IPS-15b (cell line): ENCODE results near the gene ENOPH1.
"Not testable (repeated sequence)": the region's sequence is repeated elsewhere in the genome, so short reads cannot be mapped to it uniquely, and the experiment has no call there.

Experiments
- H3K27me3 ChIP-seq: one replicate; pipeline ENCODE4 v1.6.1; 2013; ENCODE audit warnings: low read length; ENCODE audit not compliant: control insufficient read depth, insufficient read depth
- H3K36me3 ChIP-seq: one replicate; pipeline ENCODE4 v1.6.1; 2013; ENCODE audit warnings: low read length; ENCODE audit not compliant: control insufficient read depth, insufficient read depth
- H3K4me1 ChIP-seq: one replicate; pipeline ENCODE4 v1.6.1; 2013; ENCODE audit warnings: mild to moderate bottlenecking, low read length; ENCODE audit not compliant: control insufficient read depth, insufficient read depth
- H3K4me3 ChIP-seq: one replicate; pipeline ENCODE4 v1.5.1; 2013; ENCODE audit warnings: low read depth, low read length
- H3K9ac ChIP-seq: one replicate; pipeline ENCODE4 v1.6.1; 2013; ENCODE audit warnings: low read depth, mild to moderate bottlenecking, low read length
- H3K9me3 ChIP-seq: one replicate; pipeline ENCODE4 v1.6.1; 2013; ENCODE audit warnings: mild to moderate bottlenecking, low read length; ENCODE audit not compliant: control insufficient read depth, insufficient read depth

ENOPH1 gene

GRCh38 chr4:82477469-82477868 lies 47.1 kb downstream of the ENOPH1 start:
- H3K9me3 ChIP-seq, H3K36me3 ChIP-seq, H3K27me3 ChIP-seq, H3K4me3 ChIP-seq, H3K4me1 ChIP-seq, H3K9ac ChIP-seq: not testable (repeated sequence)

DNA sequence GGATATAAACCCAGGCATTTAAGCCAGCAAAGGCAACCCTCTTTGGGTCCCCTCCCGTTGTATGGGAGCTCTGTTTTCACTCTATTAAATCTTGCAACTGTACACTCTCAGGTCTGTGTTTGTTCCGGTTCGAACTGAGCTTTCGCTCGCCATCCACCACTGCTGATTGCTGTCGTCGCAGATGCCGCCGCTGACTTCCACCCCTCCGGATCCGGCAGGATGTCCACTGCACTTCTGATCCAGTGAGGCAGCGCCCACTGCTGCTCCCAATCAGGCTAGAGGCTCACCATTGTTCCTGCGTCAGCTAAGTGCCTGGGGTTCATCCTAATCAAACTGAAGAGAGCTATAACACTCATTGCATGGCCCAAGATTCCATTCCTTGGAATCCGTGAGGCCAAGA lies 49.2 kb downstream of the ENOPH1 start:
- no peaks in the 10 kb centered on the region for H3K9me3 ChIP-seq
- no peak overlapping the region for H3K9ac ChIP-seq

DNA sequence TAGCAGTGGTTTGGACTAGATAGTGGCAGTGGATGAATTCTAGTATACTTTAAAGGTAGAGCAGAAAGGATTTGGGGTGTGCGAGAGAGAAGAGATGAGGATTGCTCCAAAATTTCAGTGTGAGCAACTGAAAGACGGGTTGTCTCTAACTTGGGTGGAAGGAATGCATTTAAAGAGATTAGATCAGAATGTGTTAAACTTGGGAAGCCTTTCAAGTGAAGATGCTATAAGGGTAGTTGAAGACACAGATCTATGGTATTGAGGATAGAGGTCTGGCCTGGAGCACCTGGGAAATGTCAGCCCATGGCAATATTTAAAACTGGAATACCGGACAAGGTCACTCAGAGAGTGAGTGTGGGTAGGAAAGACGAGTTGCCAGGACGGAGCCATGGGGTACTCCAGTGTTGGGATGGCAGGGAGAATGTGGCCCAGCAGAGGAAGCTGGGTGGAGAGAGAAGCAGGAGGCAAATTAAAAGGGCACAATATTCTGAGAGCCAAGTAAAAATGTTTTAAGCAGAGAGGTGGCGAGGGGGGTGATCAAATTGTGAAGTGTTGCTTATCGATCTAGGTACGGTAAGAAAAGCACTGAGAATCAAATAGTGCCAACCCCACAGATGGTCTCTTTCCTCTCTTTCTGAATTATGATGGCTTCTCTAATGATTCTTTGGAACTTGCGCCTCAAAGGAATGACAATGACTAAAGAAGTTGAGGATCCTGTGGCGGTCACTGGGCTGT lies 50.5 kb downstream of the ENOPH1 start:
- Histone ChIP-seq H3K36me3 (no peaks in the 10 kb centered on the region), H3K4me1 (peaks cover 2% of the 10 kb centered on the region), H3K9ac (no peak overlapping the region), H3K9me3 (no peaks in the 10 kb centered on the region), H3K4me3 (no peak overlapping the region), H3K27me3 (no peaks in the 10 kb centered on the region)

More for the DNA sequence above, 49.2 kb downstream of the ENOPH1 start:
- Histone ChIP-seq H3K4me3 (no peak overlapping the region), H3K4me1 (peaks cover 4% of the 10 kb centered on the region), H3K36me3 (no peaks in the 10 kb centered on the region), H3K27me3 (no peaks in the 10 kb centered on the region)

DNA sequence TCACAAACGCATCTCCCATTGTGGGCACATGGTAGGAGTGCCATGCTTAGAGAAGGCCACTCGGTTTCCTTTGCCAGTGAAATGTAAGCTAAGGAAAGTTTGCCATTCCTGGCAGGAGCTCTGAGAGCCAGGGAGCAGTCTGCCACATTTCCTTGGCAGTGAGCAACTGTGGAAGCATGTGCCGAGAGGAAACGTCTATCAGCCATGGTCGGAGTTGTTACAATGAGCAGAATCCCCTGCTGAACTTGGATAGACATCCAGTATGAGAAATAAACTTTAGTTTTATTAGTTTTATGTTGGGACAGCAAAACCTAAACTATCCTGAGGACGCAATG lies 51.1 kb downstream of the ENOPH1 start:
- Histone ChIP-seq H3K27me3 (no peaks in the 10 kb centered on the region), H3K9me3 (no peaks in the 10 kb centered on the region), H3K4me3 (no peak overlapping the region), H3K4me1 (peaks cover 2% of the 10 kb centered on the region), H3K9ac (no peak overlapping the region), H3K36me3 (no peaks in the 10 kb centered on the region)

GRCh38 chr4:82482387-82482786 lies 52.0 kb downstream of the ENOPH1 start:
- H3K9ac ChIP-seq, result no peak overlapping the region
- peaks cover 2% of the 10 kb centered on the region for H3K4me1 ChIP-seq
- no peaks in the 10 kb centered on the region for H3K27me3 ChIP-seq
- no peaks in the 10 kb centered on the region for H3K36me3 ChIP-seq
- no peaks in the 10 kb centered on the region for H3K9me3 ChIP-seq
- H3K4me3 ChIP-seq, result no peak overlapping the region

GRCh38 chr4:82484996-82485783 lies 54.8 kb downstream of the ENOPH1 start:
- H3K4me3 ChIP-seq, result no peak overlapping the region
- H3K4me1 ChIP-seq, result peaks cover 2% of the 10 kb centered on the region
- no peak overlapping the region for H3K9ac ChIP-seq
- no peaks in the 10 kb centered on the region for H3K36me3 ChIP-seq
- no peaks in the 10 kb centered on the region for H3K27me3 ChIP-seq
- no peaks in the 10 kb centered on the region for H3K9me3 ChIP-seq

- Histone ChIP-seq H3K9ac (no peak overlapping the region), H3K4me1 (peaks cover 2% of the 10 kb centered on the region), H3K27me3 (no peaks in the 10 kb centered on the region), H3K9me3 (no peaks in the 10 kb centered on the region), H3K4me3 (no peak overlapping the region), H3K36me3 (no peaks in the 10 kb centered on the region)
Observed at GRCh38 chr4:82489076-82489475, 58.7 kb downstream of the ENOPH1 start.

DNA sequence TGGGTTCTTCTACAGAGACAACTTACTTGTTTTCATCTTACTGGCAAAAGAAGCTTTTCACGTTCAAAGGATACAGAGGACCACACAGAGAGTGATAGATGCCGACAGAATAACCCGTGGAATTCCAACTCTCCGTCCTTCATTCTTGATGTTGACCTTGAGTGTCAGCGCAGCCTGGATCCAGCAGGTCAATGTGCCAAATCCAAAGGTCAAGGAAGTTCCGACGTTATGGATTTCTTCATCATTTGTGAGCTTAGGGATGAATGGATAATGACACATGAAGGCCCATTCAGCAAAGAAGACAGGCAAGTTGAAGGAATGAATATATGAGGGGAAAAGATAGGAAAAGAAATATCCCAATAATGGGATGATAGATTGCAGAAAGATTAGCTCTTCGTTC lies 59.6 kb downstream of the ENOPH1 start:
- H3K9me3 ChIP-seq, result no peaks in the 10 kb centered on the region
- H3K27me3 ChIP-seq, result no peaks in the 10 kb centered on the region
- H3K9ac ChIP-seq, result no peak overlapping the region
- no peaks in the 10 kb centered on the region for H3K4me1 ChIP-seq
- H3K36me3 ChIP-seq, result no peaks in the 10 kb centered on the region
- no peak overlapping the region for H3K4me3 ChIP-seq

- Histone ChIP-seq H3K27me3 (no peaks in the 10 kb centered on the region), H3K4me1 (no peaks in the 10 kb centered on the region), H3K4me3 (no peak overlapping the region)
Observed at GRCh38 chr4:82491251-82491960, 61.0 kb downstream of the ENOPH1 start.

GRCh38 chr4:82493721-82494425 lies 63.5 kb downstream of the ENOPH1 start:
- Histone ChIP-seq H3K4me3 (no peak overlapping the region), H3K9me3 (no peaks in the 10 kb centered on the region), H3K4me1 (no peaks in the 10 kb centered on the region), H3K27me3 (no peaks in the 10 kb centered on the region), H3K36me3 (no peaks in the 10 kb centered on the region), H3K9ac (no peak overlapping the region)

More at GRCh38 chr4:82491251-82491960, 61.0 kb downstream of the ENOPH1 start:
- no peaks in the 10 kb centered on the region for H3K9me3 ChIP-seq
- H3K9ac ChIP-seq, result no peak overlapping the region
- no peaks in the 10 kb centered on the region for H3K36me3 ChIP-seq

DNA sequence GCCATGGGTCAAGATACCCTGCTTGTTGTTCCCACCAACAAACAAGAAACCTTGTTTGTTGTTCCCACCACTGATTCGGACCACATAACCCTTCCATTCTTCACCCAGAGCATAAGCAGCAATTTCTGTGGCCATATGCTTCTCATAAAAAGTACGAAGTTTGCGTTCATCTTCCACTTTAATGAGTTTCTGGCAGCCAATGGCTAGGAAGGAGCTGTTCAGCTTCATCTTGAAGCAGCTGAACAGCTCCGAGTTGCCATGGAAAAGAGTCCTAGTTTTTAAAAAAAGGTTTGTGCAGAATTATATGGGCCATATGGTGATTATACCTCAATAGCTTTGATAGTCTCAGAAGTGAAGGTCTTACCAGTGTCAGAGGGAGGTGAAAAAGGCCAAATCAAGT lies 65.3 kb downstream of the ENOPH1 start:
- H3K9me3 ChIP-seq, result no peaks in the 10 kb centered on the region
- H3K4me1 ChIP-seq, result peaks cover 4% of the 10 kb centered on the region
- no peak overlapping the region for H3K4me3 ChIP-seq
- H3K9ac ChIP-seq, result no peak overlapping the region
- no peaks in the 10 kb centered on the region for H3K36me3 ChIP-seq
- no peaks in the 10 kb centered on the region for H3K27me3 ChIP-seq
